Peyer's patch (tissue), 4 donors: ENCODE results near the gene ZBTB7C.

ENCODE experiments used
- CTCF ChIP-seq, 6 experiments: fragments of 450-650 bp in 4 of 6; fragments of 200-600 bp in 2 of 6; sonication (generic) in 1 of 6; IDR thresholded peaks; one replicate each; pipeline ENCODE4 v1.5.1; 2017 to 2019; ENCODE audit warnings: antibody characterized with exemption in 6 of 6, mild to moderate bottlenecking in 3 of 6, moderate library complexity in 1 of 6
- POLR2A ChIP-seq, 2 donors: fragments of 450-650 bp; IDR thresholded peaks; one replicate each; pipeline ENCODE4 v1.5.1; 2017; ENCODE audit warnings: antibody characterized with exemption in 2 of 2, mild to moderate bottlenecking in 2 of 2, moderate library complexity in 2 of 2

DNA sequence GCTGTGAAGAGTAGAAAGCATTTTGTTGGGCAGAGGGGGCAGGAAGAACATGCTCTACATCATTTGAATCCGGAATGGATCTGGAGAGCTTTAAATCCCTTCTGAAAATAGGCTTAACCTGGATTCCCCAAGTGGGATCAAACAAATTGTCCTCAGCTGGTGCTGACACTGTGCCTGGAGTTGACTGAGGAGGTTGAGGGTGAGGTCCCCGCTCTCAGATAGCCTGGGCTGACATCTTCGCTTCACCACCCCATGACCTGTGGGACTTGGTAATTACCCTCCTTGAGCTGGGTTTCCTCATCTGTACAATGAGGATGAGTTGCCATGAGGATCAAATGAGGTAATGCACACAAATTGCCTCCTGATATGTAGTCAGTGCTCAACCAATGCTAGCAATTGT is 360.9 kb downstream of the ZBTB7C start:
- no peak for TF ChIP-seq CTCF (IDR thresholded peaks at IDR 0.05)
- no peak for TF ChIP-seq POLR2A (IDR thresholded peaks at IDR 0.05)
